ENCODE results near the gene ELANE.

The ELANE gene

DNA sequence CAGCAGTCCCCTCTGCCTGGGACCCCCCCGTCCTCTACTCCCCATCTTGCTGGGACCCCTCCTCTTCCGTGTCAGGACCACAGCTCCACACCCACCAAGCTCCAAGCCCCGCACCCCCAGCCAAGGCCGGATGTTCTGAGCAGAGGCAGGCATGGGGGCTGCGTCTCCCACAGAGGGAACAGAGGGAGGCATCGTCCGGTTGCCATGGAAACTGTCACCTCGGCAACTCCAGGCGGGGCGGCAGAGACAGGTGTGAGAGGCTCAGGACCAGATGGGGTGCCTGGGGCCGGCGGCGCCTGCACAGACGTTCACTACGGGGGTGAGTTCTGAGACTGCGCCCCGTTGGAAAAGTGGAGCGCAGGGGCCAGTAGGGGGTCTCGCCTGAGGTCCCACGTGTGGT is 46.6 kb downstream of the ELANE start:
- DNase-seq (ENCODE audit: low read depth), result no peak

DNA sequence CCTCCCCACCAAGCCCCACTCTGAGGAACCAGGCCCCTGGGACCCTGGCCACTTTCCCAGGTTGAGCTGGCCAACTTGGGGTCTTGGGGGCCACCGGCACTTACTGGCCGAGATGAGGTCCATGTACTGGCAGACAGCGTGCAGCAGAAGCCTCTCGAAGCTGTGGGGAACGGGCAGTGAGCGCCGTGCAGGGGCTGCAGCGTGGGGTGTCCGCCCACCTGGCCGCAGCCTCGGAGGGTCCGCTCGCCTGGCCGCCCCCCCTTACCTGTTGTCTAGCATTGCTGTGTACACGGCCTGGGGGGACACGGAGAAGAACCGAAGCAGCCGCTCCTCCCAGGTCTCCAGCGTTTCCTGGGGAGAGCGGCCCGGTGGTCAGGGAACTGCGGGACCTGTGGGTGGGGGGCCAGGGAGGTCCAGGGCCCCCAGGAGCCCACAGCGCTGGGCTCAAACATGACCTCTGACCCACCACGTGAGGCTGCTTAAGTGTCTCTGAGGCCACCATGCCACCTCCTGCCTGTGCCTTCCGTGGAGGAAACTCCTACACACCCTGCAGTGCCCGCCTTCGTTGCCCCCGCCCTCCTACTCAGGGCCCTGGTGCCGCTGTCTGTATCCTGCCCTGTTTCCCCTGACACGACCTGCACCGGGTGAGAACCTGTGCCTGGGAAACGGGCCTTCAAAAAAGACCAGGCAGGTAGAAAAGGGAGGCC is 47.4 kb downstream of the ELANE start:
- DNase-seq (ENCODE audit: low read depth), result no peak

DNA sequence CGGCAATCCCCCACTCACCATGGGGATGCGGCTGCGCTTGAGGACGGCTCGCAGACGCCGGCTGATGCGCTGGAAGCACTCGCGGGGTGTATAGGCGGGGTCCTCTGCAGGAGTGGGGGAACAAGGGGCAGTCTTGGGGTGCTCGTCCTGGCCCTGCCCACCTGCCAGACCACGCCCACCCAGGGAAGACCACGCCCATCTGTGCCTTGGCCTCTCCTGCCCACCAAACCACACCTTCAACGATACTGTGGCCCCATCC is 47.9 kb downstream of the ELANE start:
- DNase-seq (ENCODE audit: low read depth), result no peak

DNA sequence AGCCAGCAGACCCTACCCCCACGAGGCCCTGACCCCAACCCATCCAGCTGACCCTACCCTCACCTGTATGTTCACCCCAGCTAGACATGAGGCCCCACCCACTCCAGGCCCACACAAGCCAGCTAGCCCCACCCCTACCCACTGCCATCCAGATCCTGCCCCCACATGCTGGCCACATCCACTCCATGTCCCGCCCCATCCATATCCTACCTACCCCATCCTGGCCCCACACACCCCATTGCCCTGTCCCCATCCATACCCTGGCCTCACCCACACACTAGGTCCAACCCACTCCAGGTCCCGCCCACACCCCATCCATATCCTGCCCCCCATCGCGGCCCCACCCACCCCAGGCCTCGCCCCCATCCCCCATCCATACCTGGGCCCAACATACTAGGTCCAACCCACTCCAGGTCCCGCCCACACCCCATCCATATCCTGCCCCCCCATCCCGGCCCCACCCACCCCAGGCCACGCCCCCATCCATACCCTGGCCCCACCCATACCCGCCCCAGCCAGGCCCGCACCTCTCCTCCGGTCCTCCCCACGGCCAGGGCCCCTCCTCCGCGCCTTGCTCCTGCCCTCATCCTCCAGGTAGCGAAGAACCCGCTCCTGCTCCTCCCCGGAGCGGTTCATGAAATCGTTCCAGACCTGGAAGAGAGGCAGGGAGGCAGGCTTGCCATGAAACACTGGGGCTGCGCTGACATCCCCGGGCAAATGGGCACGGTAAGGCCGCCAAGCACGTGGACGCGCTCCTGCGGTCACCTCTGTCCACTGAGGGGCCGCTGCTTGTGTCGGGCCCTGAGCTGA is 48.4 kb downstream of the ELANE start:
- DNase-seq (ENCODE audit: low read depth), result no peak

DNA sequence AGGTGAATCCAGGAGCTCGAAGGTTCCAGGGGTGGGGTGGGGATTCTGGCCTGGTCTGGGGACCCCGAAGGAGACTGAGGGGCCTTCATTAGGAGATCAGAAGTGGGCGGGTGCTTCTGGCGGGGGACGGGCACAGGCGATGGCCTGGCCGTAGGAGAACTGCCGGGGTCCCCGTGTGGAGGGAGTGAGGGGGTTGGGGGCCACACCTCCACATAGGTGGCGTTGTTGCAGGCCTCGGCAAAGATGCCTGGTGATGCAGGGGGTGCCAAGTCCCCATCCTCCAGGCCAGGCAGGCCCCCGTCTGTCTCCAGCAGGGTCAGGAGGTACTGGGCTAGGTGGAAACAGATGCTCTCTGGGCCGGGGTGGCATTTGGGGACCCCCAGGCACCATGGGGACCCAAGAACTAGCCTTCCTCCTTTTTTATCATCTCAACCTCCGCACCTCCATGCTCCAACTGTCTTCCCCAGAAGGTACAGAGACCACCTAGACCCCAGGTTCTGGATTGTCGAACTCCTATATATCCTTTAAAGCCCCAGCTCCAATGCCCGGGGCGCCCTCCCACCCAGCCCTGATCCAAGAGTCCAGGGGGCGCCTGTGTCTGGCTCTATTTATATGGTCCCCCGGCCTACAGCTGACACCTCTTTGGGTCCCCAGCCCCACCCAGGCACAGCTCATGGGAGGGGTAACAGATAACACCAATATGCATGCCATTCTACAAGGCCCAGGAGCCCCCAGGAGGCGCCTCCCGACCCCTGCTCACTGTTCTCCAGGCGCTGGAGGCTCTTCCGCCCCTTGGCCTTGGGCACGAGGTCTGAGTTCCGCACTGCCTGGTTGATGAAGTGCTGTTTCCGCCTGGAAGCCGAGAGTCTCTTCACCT is 49.4 kb downstream of the ELANE start:
- no peak for DNase-seq (ENCODE audit: low read depth)

DNA sequence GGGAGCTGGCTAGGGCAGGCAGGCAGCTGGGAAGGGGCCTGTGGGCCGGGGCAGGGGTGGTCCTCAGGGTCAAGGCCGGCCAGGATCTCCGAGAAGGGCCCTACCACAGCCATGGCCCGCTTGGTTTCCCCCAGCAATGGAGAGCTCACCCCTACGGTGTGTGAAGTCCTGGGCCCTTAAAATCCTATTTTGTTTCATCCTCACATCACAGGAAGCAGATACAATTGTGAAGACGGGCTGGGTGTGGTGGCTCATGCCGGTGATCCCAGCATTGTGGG is 49.9 kb downstream of the ELANE start:
- DNase-seq (ENCODE audit: low read depth), result no peak

DNA sequence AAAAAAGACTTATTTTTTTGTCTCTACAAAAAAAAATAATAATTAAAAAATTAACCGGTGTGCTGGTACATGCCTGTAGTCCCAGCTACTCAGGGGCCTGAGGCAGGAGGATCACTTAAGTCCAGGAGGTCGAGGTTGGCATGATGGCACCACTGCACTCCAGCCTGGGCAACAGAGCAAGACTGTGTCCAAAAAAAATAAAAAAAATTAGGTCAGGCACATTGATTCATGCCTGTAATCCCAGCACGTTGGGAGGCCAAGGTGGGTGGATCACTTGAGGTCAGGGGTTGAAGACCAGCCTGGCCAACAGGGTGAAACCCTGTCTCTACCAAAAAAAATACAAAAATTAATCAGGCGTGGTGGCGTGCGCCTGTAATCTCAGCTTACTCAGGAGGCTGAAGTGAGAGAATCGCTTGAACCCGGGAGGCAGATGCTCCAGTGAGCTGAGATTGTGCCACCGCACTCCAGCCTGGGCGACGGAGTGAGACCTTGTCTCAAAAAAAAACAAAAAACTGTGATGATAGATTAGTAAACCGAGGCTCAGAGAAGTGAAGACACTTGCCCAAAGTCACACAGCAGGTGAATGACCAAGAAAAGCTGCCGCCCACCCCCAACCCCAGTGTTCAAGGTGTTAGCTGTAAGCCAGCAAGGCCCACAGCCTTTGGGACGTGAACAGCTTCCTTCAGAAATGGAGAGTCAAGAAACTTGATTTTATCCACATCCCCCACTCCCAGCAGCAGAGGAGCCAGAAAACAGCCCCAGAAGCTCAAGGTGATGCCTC is 50.5 kb downstream of the ELANE start:
- no peak for DNase-seq (ENCODE audit: low read depth)

DNA sequence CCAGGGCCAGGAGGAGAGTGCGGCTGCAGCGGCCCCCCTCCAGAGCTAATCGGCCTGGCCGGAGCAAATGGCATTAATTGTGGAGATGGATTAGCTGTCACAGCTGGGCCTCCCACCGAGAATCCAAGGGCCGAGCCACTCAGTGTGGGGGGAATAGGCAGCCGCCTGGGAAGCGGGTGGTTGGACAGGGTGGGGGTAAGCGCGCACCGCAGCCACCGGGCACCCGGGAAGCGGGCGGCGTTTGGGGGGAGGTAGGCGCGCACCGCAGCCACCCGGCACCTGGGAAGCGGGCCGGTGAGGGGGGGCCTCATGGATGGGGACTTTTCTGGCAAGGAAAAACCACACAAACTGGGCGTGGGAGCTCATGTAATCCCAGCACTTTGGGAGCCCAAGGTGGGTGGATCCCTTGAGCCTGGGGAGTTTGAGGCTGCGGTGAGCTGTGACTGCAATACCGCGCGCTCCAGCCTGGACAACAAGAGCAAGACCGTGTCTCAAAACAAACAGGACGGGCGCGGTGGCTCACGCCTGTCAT is 51.2 kb downstream of the ELANE start:
- no peak for DNase-seq (ENCODE audit: low read depth)

DNA sequence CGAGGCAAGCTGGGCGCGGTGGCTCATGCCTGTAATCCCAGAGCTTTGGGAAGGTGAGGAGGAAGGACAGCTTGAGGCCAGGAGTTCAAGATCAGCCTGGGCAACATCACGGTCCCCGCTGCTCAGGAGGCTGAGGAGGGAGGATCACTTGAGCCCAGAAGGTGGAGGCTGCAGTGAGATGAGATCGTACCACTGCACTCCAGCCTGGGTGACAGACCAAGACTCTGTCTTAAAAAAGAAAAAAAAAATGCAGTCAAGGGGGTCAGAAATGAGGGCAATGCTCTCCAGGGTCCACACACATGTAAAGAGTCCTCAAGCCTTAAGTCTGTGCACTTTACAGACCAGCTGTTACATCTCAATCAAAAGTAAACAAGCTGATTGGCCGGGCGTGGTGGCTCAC is 52.4 kb downstream of the ELANE start:
- DNase-seq (ENCODE audit: low read depth), result no peak
